GM21528 (cell line): ENCODE data around the gene SDK2.

Experiments
- ATAC-seq: cut with Tn5 transposase; IDR thresholded peaks from one replicate; pipeline ENCODE4 v1.9.1; 2021; ENCODE audit warnings: mild to moderate bottlenecking, moderate library complexity; ENCODE audit not compliant: unreplicated experiment, low FRiP score

Gene SDK2

GRCh38 chr17:73634629-73635028, 9.6 kb downstream of the SDK2 start:
- ATAC-seq: no peak

- no peak for ATAC-seq
These were observed 10.5 kb downstream of the SDK2 start for GRCh38 chr17:73633736-73634135.

GRCh38 chr17:73632513-73632912, 11.7 kb downstream of the SDK2 start:
- no peak for ATAC-seq

DNA sequence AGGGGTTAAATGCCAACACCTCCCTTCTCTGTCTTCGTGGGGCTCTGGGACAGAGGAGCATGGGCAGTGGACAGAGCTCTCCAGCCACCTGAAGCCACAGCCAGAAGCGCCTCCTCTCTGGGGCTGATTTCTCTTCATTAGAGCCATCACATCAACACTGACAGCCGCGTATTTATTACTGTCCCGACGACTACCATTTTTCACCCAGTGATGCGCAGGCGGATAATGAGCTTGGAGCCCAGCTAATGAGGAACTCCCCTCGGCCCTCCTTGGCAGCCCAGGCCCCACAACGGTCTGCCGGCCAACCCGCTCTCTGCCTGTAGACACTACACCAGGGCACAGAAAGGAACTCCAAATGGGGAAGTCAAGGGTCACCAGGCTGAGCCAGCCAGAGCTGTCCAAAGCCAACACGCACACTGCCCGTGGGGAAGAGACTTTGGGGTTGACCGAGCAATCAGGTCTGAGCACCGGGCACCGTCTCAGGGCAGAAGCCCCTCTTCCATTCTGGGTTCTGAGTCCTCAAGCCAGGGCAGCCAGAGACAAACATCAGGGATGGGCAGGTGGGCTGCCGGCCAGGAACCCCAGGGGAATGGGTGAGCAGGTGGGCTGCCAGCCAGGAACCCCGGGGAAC, 13.2 kb downstream of the SDK2 start:
- ATAC-seq: no peak

GRCh38 chr17:73630531-73630930, 13.7 kb downstream of the SDK2 start:
- ATAC-seq: no peak

DNA sequence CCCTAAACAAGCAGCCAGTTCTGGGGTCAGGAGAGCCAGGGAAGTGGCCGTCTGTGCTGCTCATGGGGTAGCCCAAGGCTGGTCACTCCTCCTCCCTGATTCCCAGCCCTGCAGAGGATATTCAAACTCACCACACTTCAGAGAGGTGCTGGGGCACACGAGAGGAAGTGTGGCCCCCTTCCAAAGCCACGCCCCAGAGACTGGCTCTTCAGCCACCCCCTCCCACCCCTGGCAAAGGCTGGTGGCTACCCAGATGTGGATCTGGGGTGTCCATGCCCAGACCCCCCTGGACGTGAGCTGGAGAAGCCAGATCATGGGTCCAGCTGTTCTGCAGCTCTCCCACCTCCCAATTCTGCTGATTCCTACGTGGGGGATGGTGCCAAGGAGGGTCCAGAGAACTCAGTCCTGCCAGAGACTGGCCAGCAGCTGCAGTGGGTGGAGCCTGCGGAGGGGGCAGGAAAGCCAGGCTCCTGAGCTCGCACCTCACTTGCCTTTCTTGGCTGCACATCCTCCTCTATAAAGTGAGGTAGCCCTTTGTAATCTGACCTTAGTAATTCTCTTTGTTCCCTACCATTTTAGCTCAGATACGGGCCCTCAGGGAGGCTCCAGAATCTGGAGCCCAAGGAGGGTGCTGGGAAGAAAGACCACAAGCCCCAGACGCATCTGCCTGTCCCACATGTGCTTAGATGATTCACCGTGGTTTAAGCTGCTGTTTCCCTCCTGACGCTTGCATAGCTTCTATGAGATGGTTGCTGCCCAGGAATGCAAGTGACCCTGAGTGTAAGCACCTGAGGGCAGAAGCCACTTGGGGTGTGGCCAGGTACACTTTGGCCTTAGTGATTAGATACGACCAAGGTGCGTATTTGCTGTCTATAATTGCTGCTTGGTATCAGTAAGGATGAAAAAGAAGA, 15.3 kb downstream of the SDK2 start:
- ATAC-seq: no peak

GRCh38 chr17:73625991-73626673, 18.1 kb downstream of the SDK2 start:
- no peak for ATAC-seq

GRCh38 chr17:73625006-73625405, 19.2 kb downstream of the SDK2 start:
- no peak for ATAC-seq

DNA sequence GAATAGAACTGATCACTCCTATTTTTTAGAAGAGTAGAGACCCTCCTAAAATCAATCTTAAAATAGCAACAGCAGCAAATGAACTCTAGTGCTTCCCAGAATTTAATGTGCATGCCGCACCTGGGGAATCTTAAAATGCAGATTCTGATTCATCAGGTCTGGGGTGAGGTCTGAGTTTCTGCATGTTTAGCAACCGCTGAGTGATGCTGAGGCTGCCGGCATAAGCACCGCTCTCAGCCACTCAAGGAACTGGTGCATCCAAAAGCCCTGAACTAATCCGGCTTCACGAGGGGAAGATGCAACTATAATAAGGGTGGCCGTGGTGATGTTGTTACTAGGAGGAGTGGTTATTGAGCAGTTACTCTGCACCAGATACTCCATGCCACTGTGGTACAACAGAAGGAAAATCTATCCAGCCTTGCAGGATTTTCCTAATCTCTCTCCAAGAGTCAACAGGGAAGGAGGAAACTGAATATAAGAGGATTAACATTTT, 19.7 kb downstream of the SDK2 start:
- no peak for ATAC-seq

- ATAC-seq: no peak
These were observed 20.4 kb downstream of the SDK2 start for GRCh38 chr17:73623818-73624217.

GRCh38 chr17:73623247-73623646, 21.0 kb downstream of the SDK2 start:
- no peak for ATAC-seq

- no peak for ATAC-seq
These were observed 21.9 kb downstream of the SDK2 start for GRCh38 chr17:73622381-73622780.

- ATAC-seq: no peak
These were observed 22.6 kb downstream of the SDK2 start for GRCh38 chr17:73621685-73622084.

- no peak for ATAC-seq
These were observed 23.8 kb downstream of the SDK2 start for GRCh38 chr17:73620414-73620813.

GRCh38 chr17:73617501-73617900, 26.7 kb downstream of the SDK2 start:
- no peak for ATAC-seq

DNA sequence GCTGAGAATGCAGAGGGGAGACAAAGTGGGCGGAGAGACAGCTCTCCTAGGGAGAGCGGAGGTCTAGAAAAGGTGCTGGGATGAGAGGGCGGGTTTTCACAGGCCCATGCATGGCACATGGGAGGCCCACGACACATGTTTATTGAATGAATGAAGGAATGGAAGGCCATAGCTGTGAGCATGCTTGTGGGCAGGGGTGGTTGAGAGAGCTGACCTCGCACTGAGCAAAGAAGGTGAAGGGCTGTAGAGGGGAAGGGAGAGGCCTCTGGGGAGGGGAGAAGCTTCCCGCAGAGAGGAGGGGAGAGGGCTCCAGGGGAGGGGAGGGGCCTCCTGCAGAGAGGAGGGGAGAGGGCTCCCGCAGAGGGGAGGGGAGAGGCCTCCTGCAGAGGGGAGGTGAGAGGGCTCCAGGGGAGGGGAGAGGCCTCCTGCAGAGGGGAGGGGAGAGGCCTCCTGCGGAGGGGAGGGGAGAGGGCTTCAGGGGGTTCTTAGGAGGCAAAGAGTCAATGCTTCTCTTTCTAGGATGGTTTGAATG, 27.3 kb downstream of the SDK2 start:
- no peak for ATAC-seq

DNA sequence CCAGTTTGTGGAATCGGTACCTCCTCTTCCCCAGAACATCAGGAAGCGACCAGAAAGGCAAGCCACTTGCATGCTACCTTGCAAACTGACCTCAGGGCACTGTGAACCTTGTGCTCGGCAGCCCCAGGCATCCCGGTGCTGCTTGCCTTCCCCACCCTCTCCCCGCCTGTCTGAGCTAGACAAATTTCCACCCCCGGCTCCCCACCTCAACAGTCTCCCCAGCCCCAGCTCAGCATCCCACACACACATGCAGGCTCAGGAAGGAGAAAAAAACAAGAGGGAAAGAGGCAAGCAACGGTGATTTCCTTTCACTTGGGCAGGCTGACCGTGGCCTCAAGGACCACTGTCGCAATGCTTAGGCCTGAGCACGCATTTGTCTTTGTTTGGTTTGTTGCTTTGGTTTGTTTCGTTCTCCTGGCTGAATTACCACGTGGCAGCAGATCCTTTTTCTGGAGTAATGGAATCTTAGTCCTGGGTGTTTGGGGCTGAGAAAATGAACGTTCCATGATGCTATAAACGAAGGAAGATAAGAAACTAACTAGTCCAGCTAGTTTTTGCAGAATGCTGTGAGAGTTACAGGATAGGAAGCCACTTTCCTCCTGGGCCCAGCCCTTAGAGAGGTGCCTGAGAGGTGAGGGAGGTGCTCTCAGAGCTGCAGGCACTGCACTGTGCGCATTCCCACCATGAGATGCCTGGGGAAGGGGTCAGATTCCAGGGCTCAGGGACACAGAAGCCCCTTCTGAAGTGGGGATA, 27.9 kb downstream of the SDK2 start:
- ATAC-seq: no peak

DNA sequence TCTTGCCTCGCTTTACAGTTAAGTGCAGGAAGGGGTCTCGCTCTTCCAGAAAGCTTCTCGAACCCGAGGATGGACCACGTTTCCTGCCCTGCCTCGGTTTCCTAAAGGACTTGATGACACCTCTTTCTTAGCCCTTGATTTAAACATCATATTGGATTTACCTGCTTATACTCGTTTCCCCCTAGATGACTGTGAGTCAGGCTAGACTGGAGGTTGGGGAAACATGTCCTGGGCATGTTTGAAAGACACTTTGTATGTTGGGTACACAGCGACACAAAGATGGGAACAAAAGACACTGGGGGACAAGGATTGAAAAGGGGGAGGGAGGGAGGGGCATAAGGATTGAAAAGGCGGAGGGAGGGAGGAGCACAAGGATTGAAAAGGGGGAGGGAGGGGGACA, 30.0 kb downstream of the SDK2 start:
- no peak for ATAC-seq

GRCh38 chr17:73613271-73614233, 30.7 kb downstream of the SDK2 start:
- ATAC-seq: no peak
